SK-N-MC (cell line): ENCODE data around the gene MEI1.

Experiments
- EZH2 ChIP-seq: fragments of 200-600 bp; sonication (generic); IDR thresholded peaks from one replicate; pipeline ENCODE4 v1.6.1; 2017; ENCODE audit warnings: antibody characterized with exemption
- POLR2AphosphoS5 ChIP-seq: IDR thresholded peaks from 2 replicates; pipeline ENCODE4 v1.6.1; 2012; ENCODE audit warnings: mild to moderate bottlenecking, low read depth, low read length, borderline replicate concordance

DNA sequence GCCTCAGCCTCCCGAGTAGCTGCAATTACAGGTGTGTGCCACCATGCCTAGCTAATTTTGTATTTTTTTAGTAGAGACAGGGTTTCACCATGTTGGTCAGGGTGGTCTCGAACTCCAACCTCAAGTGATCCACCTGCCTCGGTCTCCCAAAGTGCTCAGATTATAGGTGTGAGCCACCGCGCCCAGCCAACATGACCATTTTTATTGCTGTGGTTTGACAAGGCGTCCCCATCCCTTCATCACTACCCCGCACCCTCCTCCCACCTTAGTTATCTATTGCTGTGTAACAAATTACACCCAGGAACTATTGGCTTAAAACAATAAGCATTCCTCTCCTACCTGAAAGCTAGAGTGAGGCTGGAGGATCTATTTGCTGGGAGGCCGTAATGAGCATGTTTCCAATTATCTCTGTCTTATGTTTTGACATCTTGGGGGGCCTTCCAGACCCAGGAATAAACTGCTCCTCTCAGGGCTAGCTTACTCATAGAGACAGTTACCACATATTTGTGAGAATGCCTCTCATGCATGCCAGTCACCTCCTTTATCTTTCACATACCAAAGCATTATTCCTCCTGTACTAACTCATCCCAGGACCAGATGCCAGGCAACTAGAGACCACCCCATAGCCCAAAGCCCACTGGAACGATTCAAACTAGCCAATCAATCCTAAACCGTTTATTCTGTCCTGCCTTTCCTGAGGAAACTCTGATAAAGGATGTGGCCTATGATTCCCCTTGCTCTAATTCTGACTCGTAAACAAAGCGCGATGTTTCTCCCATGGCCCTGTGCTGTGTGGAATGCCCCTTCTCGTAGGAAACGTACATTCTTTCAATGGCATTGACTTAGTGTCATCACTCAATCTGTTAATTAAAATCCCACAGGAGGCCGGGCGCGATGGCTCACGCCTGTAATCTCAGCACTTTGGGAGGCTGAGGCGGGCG is 30.1 kb upstream of the MEI1 start:
- TF ChIP-seq POLR2AphosphoS5 (no peak), EZH2 (no peak)
